ENCODE data around the gene EMB.
"Not testable (repeated sequence)": the region's sequence is repeated elsewhere in the genome, so short reads cannot be mapped to it uniquely, and the experiment has no call there.

DNA sequence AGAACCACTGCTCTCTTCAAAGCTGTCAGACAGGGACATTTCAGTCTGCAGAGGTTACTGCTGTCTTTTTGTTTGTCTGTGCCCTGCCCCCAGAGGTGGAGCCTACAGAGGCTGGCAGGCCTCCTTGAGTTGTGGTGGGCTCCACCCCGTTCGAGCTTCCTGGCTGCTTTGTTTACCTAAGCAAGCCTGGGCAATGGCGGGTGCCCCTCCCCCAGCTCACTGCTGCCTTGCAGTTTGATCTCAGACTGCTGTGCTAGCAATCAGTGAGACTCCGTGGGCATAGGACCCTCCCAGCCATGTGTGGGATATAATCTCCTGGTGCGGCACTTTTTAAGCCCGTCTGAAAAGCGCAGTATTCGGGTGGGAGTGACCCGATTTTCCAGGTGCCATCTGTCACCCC, 17.3 kb upstream of the EMB start:
- TF ChIP-seq, protein P1, sequence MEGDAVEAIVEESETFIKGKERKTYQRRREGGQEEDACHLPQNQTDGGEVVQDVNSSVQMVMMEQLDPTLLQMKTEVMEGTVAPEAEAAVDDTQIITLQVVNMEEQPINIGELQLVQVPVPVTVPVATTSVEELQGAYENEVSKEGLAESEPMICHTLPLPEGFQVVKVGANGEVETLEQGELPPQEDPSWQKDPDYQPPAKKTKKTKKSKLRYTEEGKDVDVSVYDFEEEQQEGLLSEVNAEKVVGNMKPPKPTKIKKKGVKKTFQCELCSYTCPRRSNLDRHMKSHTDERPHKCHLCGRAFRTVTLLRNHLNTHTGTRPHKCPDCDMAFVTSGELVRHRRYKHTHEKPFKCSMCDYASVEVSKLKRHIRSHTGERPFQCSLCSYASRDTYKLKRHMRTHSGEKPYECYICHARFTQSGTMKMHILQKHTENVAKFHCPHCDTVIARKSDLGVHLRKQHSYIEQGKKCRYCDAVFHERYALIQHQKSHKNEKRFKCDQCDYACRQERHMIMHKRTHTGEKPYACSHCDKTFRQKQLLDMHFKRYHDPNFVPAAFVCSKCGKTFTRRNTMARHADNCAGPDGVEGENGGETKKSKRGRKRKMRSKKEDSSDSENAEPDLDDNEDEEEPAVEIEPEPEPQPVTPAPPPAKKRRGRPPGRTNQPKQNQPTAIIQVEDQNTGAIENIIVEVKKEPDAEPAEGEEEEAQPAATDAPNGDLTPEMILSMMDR (IDR thresholded peaks at IDR 0.05; ENCODE audit: poor library complexity): not testable (repeated sequence)
- not testable (repeated sequence) for TF ChIP-seq EZH2 (IDR thresholded peaks at IDR 0.05; ENCODE audit: borderline replicate concordance); EZH2phosphoT487 (IDR thresholded peaks at IDR 0.05; ENCODE audit: low read depth, severe bottlenecking, unreplicated experiment)

Measured in hepatocyte (in vitro differentiated cells).